Sigmoid colon (tissue), 4 donors: ENCODE measurements around the gene RADIL.

Source experiments
- EP300 ChIP-seq, 4 donors: sonication (generic); formaldehyde crosslinking; IDR thresholded peaks; one replicate each; pipeline ENCODE4 v1.6.1; 2017; ENCODE audit warnings: antibody characterized with exemption in 4 of 4
- POLR2A ChIP-seq, 2 donors: fragments of 450-650 bp; IDR thresholded peaks; one replicate each; pipeline ENCODE4 v1.6.1; 2016; ENCODE audit warnings: antibody characterized with exemption in 2 of 2, mild to moderate bottlenecking in 2 of 2, moderate library complexity in 2 of 2
- POLR2AphosphoS5 ChIP-seq, 4 donors: sonication (generic); formaldehyde crosslinking; IDR thresholded peaks; one replicate each; pipeline ENCODE4 v1.6.1; 2017; ENCODE audit warnings: antibody characterized with exemption in 4 of 4
- TF ChIP-seq, protein P1 (sequence below), 4 experiments: fragments of 450-650 bp in 3 of 4; fragments of 200-600 bp in 1 of 4; IDR thresholded peaks; one replicate each; pipeline ENCODE4 v1.5.1; 2016 to 2019; ENCODE audit warnings: antibody characterized with exemption in 4 of 4, mild to moderate bottlenecking in 3 of 4, moderate library complexity in 2 of 4

DNA sequence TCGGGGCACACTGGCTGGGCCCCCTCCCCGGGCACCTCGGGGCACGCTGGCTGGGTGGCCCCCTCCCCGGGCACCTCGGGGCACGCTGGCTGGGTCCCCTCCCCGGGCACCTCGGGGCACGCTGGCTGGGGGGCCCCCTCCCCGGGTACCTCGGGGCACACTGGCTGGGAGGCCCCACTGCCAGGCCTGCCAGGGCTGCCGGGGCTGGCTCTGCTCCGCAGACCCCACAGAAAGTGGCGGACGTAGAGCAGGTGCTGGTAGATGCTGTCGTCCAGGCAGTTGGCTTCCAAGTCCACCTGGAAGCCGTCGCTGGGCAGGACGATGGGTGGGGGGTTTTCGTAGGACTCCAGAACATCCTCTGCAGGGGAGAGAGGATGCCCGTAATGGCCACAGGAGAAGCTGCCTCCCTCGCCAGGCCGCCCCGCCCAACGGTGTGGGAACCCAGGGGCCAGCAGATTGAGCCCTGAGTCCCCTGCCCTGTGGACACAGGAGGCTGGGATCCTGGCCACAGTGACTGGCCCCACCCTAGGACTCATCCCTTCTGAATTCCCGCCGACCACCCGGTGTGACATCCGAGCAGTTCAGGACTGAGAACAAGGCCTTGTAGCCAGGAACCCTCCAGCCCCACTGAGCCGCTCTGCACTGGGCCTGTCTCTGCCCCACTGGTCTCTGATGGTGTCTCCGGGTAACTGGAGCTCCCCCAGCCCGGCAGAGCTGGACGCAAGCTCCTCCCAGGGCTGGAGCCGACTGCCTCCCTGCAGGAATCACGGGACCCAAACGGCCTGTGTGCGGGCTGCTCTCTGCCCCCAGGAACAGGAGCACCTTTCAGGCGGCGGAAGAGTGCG is 79.9 kb downstream of the RADIL start:
- TF ChIP-seq POLR2AphosphoS5 (IDR thresholded peaks at IDR 0.05) (no peak), POLR2A (IDR thresholded peaks at IDR 0.05) (no peak), EP300 (IDR thresholded peaks at IDR 0.05) (no peak)
- TF ChIP-seq, protein P1, sequence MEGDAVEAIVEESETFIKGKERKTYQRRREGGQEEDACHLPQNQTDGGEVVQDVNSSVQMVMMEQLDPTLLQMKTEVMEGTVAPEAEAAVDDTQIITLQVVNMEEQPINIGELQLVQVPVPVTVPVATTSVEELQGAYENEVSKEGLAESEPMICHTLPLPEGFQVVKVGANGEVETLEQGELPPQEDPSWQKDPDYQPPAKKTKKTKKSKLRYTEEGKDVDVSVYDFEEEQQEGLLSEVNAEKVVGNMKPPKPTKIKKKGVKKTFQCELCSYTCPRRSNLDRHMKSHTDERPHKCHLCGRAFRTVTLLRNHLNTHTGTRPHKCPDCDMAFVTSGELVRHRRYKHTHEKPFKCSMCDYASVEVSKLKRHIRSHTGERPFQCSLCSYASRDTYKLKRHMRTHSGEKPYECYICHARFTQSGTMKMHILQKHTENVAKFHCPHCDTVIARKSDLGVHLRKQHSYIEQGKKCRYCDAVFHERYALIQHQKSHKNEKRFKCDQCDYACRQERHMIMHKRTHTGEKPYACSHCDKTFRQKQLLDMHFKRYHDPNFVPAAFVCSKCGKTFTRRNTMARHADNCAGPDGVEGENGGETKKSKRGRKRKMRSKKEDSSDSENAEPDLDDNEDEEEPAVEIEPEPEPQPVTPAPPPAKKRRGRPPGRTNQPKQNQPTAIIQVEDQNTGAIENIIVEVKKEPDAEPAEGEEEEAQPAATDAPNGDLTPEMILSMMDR (IDR thresholded peaks at IDR 0.05) = no peak
